Neural progenitor cell (in vitro differentiated cells): ENCODE results near the gene RNF214. TPM values are rescaled to one million over a fixed set of nuclear protein-coding genes. Genes with fewer than 3 reads are reported as not detected.

Experiments used
- DNase-seq: peaks from one replicate; pipeline ENCODE4 v3.0.0-alpha.2; 2016; ENCODE audit warnings: low spot score
- H2AFZ ChIP-seq: fragments of 200-600 bp; sonication (generic); replicated peaks from 2 replicates; pipeline ENCODE4 v1.6.1; 2016; ENCODE audit warnings: antibody characterized with exemption
- H3F3A ChIP-seq: fragments of 200-600 bp; sonication (generic); 2 replicates; pipeline ENCODE4 v1.6.1; 2016; ENCODE audit warnings: antibody characterized with exemption, low read depth
- H3K27ac ChIP-seq: fragments of 200-600 bp; sonication (generic); 2 replicates; pipeline ENCODE4 v1.5.1; 2016; ENCODE audit warnings: mild to moderate bottlenecking
- H3K27me3 ChIP-seq: fragments of 200-600 bp; sonication (generic); 2 replicates; pipeline ENCODE4 v1.6.1; 2016; ENCODE audit warnings: mild to moderate bottlenecking, moderate library complexity
- H3K36me3 ChIP-seq: fragments of 200-600 bp; sonication (generic); 2 replicates; pipeline ENCODE4 v1.5.1; 2016
- H3K4me1 ChIP-seq: fragments of 200-600 bp; sonication (generic); 2 replicates; pipeline ENCODE4 v1.6.1; 2016; ENCODE audit warnings: mixed run types
- H3K4me2 ChIP-seq: fragments of 200-600 bp; sonication (generic); 2 replicates; pipeline ENCODE4 v1.6.1; 2016
- H3K4me3 ChIP-seq: fragments of 200-600 bp; sonication (generic); 2 replicates; pipeline ENCODE4 v1.5.1; 2016
- H3K79me2 ChIP-seq: fragments of 200-600 bp; sonication (generic); 2 replicates; pipeline ENCODE4 v1.6.1; 2016; ENCODE audit warnings: low read depth
- H3K9ac ChIP-seq: fragments of 200-600 bp; sonication (generic); 2 replicates; pipeline ENCODE4 v1.6.1; 2016
- H3K9me3 ChIP-seq: fragments of 200-600 bp; sonication (generic); 2 replicates; pipeline ENCODE4 v1.5.1; 2016; ENCODE audit warnings: low read depth
- H4K20me1 ChIP-seq: fragments of 200-600 bp; sonication (generic); 2 replicates; pipeline ENCODE4 v1.6.1; 2016; ENCODE audit warnings: low read depth
- H3K27ac Mint-ChIP-seq: 3 replicates; pipeline ENCODE4 v1.8.0; 2021; ENCODE audit warnings: mixed read lengths
- H3K27me3 Mint-ChIP-seq: 2 replicates; pipeline ENCODE4 v1.8.0; 2022; ENCODE audit warnings: low read depth, mild to moderate bottlenecking, inconsistent platforms, moderate library complexity, mixed read lengths; ENCODE audit not compliant: insufficient read depth
- H3K36me3 Mint-ChIP-seq: 3 replicates; pipeline ENCODE4 v1.8.0; 2021; ENCODE audit warnings: mixed read lengths
- H3K4me1 Mint-ChIP-seq: 3 replicates; pipeline ENCODE4 v1.8.0; 2021; ENCODE audit warnings: mixed read lengths
- H3K4me3 Mint-ChIP-seq: 3 replicates; pipeline ENCODE4 v1.8.0; 2021; ENCODE audit warnings: mild to moderate bottlenecking, moderate library complexity, mixed read lengths
- H3K9me3 Mint-ChIP-seq: 3 replicates; pipeline ENCODE4 v1.8.0; 2020; ENCODE audit warnings: mixed read lengths
- EZH2 ChIP-seq: fragments of 200-600 bp; sonication (generic); IDR thresholded peaks from 2 replicates; pipeline ENCODE4 v1.6.1; 2017; ENCODE audit warnings: antibody characterized with exemption, mild to moderate bottlenecking, moderate library complexity
- EZH2phosphoT487 ChIP-seq: fragments of 200-600 bp; sonication (generic); IDR thresholded peaks from 2 replicates; pipeline ENCODE4 v1.6.1; 2017; ENCODE audit warnings: antibody characterized with exemption
- total RNA-seq: library from RNA; depleted of rRNA; stranded (reverse); fragments of >200 nt; gene quantifications from 2 replicates; pipeline ENCODE4 v1.2.3, GENCODE V29; 2015; ENCODE audit warnings: low replicate concordance
- TF ChIP-seq, protein P1 (sequence below): fragments of 200-600 bp; sonication (generic); IDR thresholded peaks from 2 replicates; pipeline ENCODE4 v1.5.1; 2017; ENCODE audit warnings: antibody characterized with exemption, mild to moderate bottlenecking

Gene RNF214
- total RNA-seq, 1 donor from 2014 or later, result 43.6 TPM

- DNase-seq, result no peak
- Histone ChIP-seq H3K9me3 (no peaks in the 10 kb centered on the region), H3K4me1 (no peaks in the 10 kb centered on the region), H3K27ac (no peak overlapping the region), H3K27me3 (no peaks in the 10 kb centered on the region), H2AFZ (no peak overlapping the region), H3K79me2 (no peaks in the 10 kb centered on the region), H3K4me3 (no peak overlapping the region), H3K4me2 (no peak overlapping the region), H3F3A (no peaks in the 10 kb centered on the region), H3K36me3 (no peaks in the 10 kb centered on the region), H4K20me1 (no peaks in the 10 kb centered on the region), H3K9ac (no peak overlapping the region)
- TF ChIP-seq, protein P1, sequence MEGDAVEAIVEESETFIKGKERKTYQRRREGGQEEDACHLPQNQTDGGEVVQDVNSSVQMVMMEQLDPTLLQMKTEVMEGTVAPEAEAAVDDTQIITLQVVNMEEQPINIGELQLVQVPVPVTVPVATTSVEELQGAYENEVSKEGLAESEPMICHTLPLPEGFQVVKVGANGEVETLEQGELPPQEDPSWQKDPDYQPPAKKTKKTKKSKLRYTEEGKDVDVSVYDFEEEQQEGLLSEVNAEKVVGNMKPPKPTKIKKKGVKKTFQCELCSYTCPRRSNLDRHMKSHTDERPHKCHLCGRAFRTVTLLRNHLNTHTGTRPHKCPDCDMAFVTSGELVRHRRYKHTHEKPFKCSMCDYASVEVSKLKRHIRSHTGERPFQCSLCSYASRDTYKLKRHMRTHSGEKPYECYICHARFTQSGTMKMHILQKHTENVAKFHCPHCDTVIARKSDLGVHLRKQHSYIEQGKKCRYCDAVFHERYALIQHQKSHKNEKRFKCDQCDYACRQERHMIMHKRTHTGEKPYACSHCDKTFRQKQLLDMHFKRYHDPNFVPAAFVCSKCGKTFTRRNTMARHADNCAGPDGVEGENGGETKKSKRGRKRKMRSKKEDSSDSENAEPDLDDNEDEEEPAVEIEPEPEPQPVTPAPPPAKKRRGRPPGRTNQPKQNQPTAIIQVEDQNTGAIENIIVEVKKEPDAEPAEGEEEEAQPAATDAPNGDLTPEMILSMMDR, result no peak
- TF ChIP-seq EZH2 (no peak), EZH2phosphoT487 (no peak)
- Mint-ChIP-seq H3K9me3 (no peaks in the 10 kb centered on the region), H3K36me3 (peaks cover 37% of the 10 kb centered on the region), H3K27ac (no peak overlapping the region), H3K4me3 (no peak overlapping the region), H3K4me1 (no peaks in the 10 kb centered on the region), H3K27me3 (no peaks in the 10 kb centered on the region)
These were observed 54.1 kb downstream of the RNF214 start for GRCh38 chr11:117286588-117286987.

DNA sequence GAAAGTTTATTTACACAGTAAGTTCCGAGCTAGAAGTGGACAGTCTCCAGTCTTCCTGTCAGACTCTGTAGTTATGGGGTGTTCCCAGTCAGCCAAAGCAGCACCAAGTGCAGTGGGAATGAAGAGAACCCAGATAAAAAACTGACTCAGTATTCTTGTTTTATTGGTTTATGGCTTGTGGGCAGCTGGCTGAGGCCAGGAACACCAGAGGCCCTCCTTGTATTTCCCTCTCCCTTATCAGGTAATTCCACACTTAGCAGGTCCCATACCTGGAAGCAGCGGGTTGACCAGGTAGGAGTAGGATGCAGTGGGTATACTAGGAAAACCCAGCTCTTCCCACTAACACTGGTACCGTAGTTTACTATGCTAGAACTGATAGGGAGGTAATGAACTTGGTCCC is 55.2 kb downstream of the RNF214 start:
- no peak for DNase-seq
- H3K36me3 ChIP-seq, result no peaks in the 10 kb centered on the region
- no peaks in the 10 kb centered on the region for H3K9me3 ChIP-seq
- no peak overlapping the region for H2AFZ ChIP-seq
- Mint-ChIP-seq H3K4me3 (no peak overlapping the region), H3K27me3 (no peaks in the 10 kb centered on the region), H3K27ac (no peak overlapping the region), H3K9me3 (no peaks in the 10 kb centered on the region), H3K4me1 (no peaks in the 10 kb centered on the region), H3K36me3 (peaks cover 29% of the 10 kb centered on the region)
- TF ChIP-seq EZH2phosphoT487, result no peak
- H3K4me1 ChIP-seq, result no peaks in the 10 kb centered on the region
- no peak overlapping the region for H3K4me2 ChIP-seq
- no peak overlapping the region for H3K4me3 ChIP-seq
- H3K9ac ChIP-seq, result no peak overlapping the region
- no peak overlapping the region for H3K27ac ChIP-seq
- no peaks in the 10 kb centered on the region for H3K27me3 ChIP-seq
- no peaks in the 10 kb centered on the region for H3K79me2 ChIP-seq
- H4K20me1 ChIP-seq, result no peaks in the 10 kb centered on the region
- no peaks in the 10 kb centered on the region for H3F3A ChIP-seq

DNA sequence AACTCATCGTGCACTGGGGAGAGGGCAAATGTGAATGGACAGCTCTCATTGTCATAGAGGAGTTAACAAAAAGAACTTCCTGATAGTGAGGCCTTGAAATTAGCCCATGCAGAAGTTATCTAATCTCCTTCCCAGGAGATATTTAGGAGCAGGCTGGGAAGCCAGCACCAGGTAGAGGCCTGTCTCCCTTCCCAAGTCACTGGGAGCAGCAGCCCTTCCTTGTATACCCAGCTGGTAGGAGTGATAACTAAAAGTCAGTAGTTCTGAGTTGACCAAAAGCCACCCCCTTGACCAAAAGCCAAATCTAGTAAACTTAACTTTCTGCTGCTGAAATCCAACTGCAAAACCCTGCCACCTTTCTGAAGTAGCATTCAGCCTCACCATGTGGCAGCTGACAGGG is 57.3 kb downstream of the RNF214 start:
- peaks cover 24% of the 10 kb centered on the region for H3K36me3 Mint-ChIP-seq
- H3K4me1 Mint-ChIP-seq, result no peaks in the 10 kb centered on the region
- H3K4me3 Mint-ChIP-seq, result no peak overlapping the region
- Histone ChIP-seq H4K20me1 (no peaks in the 10 kb centered on the region), H2AFZ (no peak overlapping the region), H3F3A (peaks cover 8% of the 10 kb centered on the region), H3K79me2 (no peaks in the 10 kb centered on the region), H3K4me3 (no peak overlapping the region), H3K9me3 (no peaks in the 10 kb centered on the region), H3K27ac (no peak overlapping the region), H3K4me1 (no peaks in the 10 kb centered on the region), H3K27me3 (no peaks in the 10 kb centered on the region), H3K4me2 (no peak overlapping the region), H3K9ac (no peak overlapping the region), H3K36me3 (no peaks in the 10 kb centered on the region)
- no peaks in the 10 kb centered on the region for H3K9me3 Mint-ChIP-seq
- H3K27ac Mint-ChIP-seq, result no peak overlapping the region
- H3K27me3 Mint-ChIP-seq, result no peaks in the 10 kb centered on the region
- DNase-seq, result no peak
- TF ChIP-seq EZH2phosphoT487, result no peak
- no peak for TF ChIP-seq EZH2
- TF ChIP-seq, protein P1, result no peak

- no peak for TF ChIP-seq EZH2phosphoT487
- no peak within 1 kb of the TSS for H3K9ac ChIP-seq
- peaks cover 8% of the 10 kb centered on the region for H3F3A ChIP-seq
- H3K4me3 ChIP-seq, result no peak within 1 kb of the TSS
- Mint-ChIP-seq H3K27ac (no peak within 1 kb of the TSS), H3K9me3 (no peaks in the 10 kb centered on the region), H3K4me1 (no peaks in the 10 kb centered on the region), H3K36me3 (peaks cover 18% of the 10 kb centered on the region), H3K27me3 (no peaks in the 10 kb centered on the region), H3K4me3 (no peak within 1 kb of the TSS)
- H2AFZ ChIP-seq, result no peak within 1 kb of the TSS
- no peaks in the 10 kb centered on the region for H3K27me3 ChIP-seq
- no peak for DNase-seq
- H3K27ac ChIP-seq, result no peak within 1 kb of the TSS
- H4K20me1 ChIP-seq, result no peaks in the 10 kb centered on the region
- H3K9me3 ChIP-seq, result no peaks in the 10 kb centered on the region
- no peaks in the 10 kb centered on the region for H3K36me3 ChIP-seq
- H3K4me2 ChIP-seq, result no peak within 1 kb of the TSS
- H3K4me1 ChIP-seq, result no peaks in the 10 kb centered on the region
- H3K79me2 ChIP-seq, result no peaks in the 10 kb centered on the region
These were observed 58.4 kb downstream of the RNF214 start, which contains the start of gene BACE1-AS for GRCh38 chr11:117290809-117291396. TSS of gene BACE1-AS (plus strand) at chr11:117291346.
